GM12878 (cell line): Measurements from ENCODE around the gene ABCA4.

Source experiments
- EED ChIP-seq: sonication (generic); IDR thresholded peaks from 2 replicates; pipeline ENCODE4 v1.6.1; 2016; ENCODE audit warnings: antibody characterized with exemption, low read depth
- ETV6 ChIP-seq, 2 experiments: fragments of 450-650 bp in 1 of 2; IDR thresholded peaks in 1 of 2; conservative IDR thresholded peaks in 1 of 2; 2 replicates each; pipeline ENCODE4 v1.6.1; 2014; ENCODE audit warnings: antibody characterized with exemption in 1 of 2, borderline replicate concordance in 1 of 2, low read depth in 1 of 2, mild to moderate bottlenecking in 1 of 2, moderate library complexity in 1 of 2
- JUNB ChIP-seq: IDR thresholded peaks from 2 replicates; pipeline ENCODE4 v1.6.1; 2016; ENCODE audit warnings: antibody characterized with exemption, mild to moderate bottlenecking
- POLR2A ChIP-seq: IDR thresholded peaks from 2 replicates; pipeline ENCODE4 v1.6.1; 2011; ENCODE audit warnings: low read depth, mild to moderate bottlenecking, low read length
- POLR2AphosphoS5 ChIP-seq: IDR thresholded peaks from 2 replicates; pipeline ENCODE4 v1.6.1; 2011; ENCODE audit warnings: mild to moderate bottlenecking, low read length, inconsistent platforms

GRCh38 chr1:93972341-93972740 is 148.6 kb downstream of the ABCA4 start:
- TF ChIP-seq JUNB (no peak), ETV6 (conservative IDR thresholded peaks at IDR 0.05 in 1 of 2, IDR thresholded peaks at IDR 0.05 in 1 of 2; ENCODE audit: borderline replicate concordance in 1 of 2, low read depth in 1 of 2) (no peak), POLR2AphosphoS5 (no peak), POLR2A (no peak), EED (no peak)
